ENCODE results near the gene PDE3A. TPM values are rescaled to one million over a fixed set of nuclear protein-coding genes. Genes with fewer than 3 reads are reported as not detected.

The PDE3A gene
- total RNA-seq, 1 donor from 2014 or later, result 9.9 TPM

DNA sequence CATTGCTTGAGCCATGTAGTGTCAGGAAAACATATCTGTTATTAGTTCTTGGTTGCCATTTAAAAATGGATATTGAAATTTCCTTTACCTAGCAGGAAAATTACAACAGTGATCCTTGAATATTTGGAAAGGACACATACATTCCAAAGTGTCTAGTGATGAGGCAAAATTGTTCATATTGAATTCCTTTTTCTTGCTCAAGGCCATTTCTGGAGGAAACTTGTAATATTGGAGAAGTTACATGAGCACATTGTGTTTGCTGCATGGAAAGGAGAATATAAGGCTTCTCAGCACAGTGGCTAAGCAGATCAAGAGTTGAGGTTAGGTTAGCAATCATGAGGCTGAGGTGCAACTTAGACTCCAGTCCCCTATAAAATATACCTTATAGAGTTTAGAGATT, 121.9 kb downstream of the PDE3A start:
- no peak for DNase-seq (ENCODE audit: extremely low read depth, low read depth, low spot score)

- DNase-seq (ENCODE audit: extremely low read depth, low read depth, low spot score), result no peak
Measured at GRCh38 chr12:20491290-20491689, 123.0 kb downstream of the PDE3A start.

DNA sequence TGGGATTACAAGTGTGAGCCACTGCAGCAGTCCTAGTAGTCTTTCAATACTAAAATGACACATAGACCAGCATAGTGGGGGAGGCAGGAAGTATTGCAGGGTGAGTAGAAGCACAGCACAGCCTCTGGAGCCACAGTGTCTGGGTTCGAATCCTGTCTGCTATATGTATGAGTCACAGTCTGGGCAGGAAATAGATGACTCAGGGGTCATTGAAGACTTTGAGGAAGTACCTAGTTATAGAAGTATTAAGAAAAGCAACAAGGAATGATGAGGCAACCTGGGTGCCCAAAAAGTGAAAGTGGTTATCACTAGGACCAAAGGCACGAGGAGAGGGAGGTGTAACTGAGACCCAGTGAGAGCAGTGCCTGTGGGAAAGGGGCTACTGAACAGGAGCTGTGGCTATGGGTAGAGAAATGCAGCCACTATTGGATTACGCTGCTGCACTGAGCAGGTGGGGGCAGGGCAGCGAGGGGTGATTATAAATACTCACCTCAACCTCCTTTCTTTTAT, 124.0 kb downstream of the PDE3A start:
- DNase-seq (ENCODE audit: extremely low read depth, low read depth, low spot score), result no peak

- no peak for DNase-seq (ENCODE audit: extremely low read depth, low read depth, low spot score)
Measured at GRCh38 chr12:20493934-20494333, 125.6 kb downstream of the PDE3A start.

DNA sequence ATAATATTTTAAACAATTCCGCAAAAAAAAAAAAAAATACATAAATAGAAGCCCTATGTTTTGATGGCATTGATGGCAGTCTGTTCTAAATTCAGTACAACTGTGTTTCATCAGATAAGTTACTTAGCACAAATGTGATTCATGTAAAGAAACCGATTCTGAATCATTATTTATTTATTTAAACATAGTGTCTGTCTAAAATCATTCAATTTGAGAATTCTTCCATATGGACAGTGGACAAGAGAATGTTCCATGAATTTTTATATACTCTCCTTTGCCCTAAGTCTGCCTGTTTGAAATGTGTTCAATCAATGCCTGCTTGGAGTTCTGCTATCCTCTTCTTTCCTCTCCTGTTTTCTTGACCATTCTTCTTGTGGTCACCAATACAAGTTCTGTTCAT, 126.5 kb downstream of the PDE3A start:
- DNase-seq (ENCODE audit: extremely low read depth, low read depth, low spot score), result no peak

DNA sequence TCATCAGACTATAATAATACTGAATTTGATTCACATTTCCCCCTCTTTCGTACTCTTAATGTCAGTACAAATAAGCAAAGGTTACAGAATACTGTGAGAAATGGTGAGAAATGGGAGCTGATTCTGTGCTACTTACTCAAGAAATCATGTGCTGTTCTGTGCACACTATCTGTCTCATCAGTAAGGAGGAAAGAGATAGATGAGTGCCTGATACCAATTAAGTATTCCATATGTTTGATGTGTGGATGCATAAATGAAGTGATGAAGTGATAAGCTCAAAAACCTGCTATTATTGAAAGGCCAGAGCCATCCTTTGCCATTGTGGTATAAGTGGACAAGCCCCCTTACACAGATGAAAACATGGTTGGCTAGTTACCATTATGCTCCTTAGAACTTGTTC, 127.7 kb downstream of the PDE3A start:
- DNase-seq (ENCODE audit: extremely low read depth, low read depth, low spot score), result no peak

- DNase-seq (ENCODE audit: extremely low read depth, low read depth, low spot score), result no peak
Measured at GRCh38 chr12:20497707-20498106, 129.4 kb downstream of the PDE3A start.

DNA sequence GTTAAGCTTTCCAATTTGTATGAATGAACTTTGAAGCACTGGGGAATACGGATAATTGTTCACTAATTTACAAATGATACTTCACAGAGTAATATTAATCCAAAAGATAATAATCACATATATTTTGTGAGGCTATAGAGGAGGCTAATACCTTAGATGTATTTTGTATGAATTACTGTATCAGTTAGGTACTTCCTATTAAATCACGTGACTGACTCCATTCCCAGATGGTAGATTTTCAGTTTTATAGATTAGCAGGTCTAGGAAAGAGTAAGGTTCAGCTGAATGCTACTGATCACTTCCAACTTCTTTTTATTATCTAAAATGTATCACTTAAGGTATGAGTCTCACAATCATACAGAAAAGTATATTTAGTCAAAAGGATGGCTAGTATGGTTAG, 133.6 kb downstream of the PDE3A start:
- DNase-seq (ENCODE audit: extremely low read depth, low read depth, low spot score), result no peak

- DNase-seq (ENCODE audit: extremely low read depth, low read depth, low spot score), result no peak
Measured at GRCh38 chr12:20503858-20504257, 135.5 kb downstream of the PDE3A start.

GRCh38 chr12:20505056-20505455, 136.7 kb downstream of the PDE3A start:
- no peak for DNase-seq (ENCODE audit: extremely low read depth, low read depth, low spot score)

- DNase-seq (ENCODE audit: extremely low read depth, low read depth, low spot score), result no peak
Measured at GRCh38 chr12:20507056-20507455, 138.7 kb downstream of the PDE3A start.

- DNase-seq (ENCODE audit: extremely low read depth, low read depth, low spot score), result no peak
Measured at GRCh38 chr12:20507711-20508110, 139.4 kb downstream of the PDE3A start.

DNA sequence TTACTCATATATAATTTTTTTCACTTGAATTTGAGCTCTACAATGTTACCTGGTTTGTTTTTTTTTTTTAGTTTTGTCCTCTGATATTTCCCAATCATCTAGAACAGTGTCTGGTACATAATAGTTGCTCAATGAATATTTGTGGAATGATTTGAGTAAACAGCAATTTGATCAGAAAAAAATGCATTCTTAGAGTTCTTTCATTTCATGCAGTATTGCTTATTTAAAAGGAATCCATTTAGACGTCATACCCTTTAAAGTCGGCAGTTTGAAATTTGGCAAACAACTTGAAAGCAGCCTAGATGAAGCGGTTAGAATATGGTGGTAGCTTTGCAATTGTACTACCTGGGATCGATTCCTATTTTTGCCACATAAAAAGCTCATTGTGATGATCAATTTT, 140.0 kb downstream of the PDE3A start:
- no peak for DNase-seq (ENCODE audit: extremely low read depth, low read depth, low spot score)

DNA sequence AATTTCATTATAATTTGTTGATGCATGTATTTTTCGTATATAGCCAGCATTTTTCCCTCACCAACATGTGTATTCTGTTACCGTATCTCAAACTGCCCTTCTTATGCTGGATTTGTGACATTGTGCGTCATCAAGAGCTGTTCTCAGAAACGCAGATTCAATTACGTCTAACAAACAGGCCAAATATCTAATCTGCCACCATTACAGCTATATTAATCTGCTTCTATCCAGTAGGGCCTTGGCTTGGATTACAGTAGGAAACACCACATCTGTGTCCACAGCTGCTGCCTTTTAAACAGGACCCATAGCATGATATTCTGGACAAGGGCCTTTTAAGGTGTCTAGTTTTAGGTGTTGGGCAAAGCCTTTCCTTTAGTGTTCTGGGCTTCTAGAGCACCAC, 140.6 kb downstream of the PDE3A start:
- no peak for DNase-seq (ENCODE audit: extremely low read depth, low read depth, low spot score)

GRCh38 chr12:20510811-20511210, 142.5 kb downstream of the PDE3A start:
- no peak for DNase-seq (ENCODE audit: extremely low read depth, low read depth, low spot score)

DNA sequence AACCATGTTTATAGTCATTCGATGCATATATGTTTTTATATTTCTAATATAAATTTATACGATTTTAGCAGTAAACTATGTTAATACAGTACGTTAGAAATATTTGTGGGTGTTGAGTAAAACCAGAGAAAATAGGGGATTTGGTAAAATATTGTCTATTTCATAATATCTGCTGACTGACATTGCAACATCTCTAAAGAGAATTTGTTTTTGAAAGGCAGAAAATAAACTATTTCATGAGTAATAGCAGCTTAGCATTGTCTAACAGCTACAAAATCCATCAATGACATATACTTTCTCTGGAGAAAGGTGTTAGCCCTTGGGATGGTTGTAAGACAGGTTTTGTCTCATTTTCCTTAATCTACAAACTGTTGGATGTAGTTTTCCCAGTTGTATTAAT, 144.9 kb downstream of the PDE3A start:
- DNase-seq (ENCODE audit: extremely low read depth, low read depth, low spot score), result no peak

DNA sequence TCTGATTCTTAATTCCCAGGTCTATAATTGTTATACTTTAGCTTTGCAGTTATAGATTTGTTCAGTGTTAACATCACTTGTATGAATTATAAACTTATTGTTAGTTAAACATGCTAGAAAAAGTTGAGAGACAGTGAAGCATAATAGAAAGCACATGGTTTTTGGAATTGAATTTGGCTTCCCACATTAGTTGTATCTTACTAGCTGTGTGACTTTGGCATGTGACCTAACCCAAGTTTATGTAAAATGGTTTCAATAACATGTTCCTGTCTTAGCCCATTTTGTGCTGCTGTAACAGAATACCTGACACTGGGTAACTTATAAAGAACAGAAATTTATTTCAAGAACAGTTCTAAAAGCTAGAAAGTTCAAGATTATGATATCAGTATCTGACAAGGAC, 146.3 kb downstream of the PDE3A start:
- DNase-seq (ENCODE audit: extremely low read depth, low read depth, low spot score), result no peak

DNA sequence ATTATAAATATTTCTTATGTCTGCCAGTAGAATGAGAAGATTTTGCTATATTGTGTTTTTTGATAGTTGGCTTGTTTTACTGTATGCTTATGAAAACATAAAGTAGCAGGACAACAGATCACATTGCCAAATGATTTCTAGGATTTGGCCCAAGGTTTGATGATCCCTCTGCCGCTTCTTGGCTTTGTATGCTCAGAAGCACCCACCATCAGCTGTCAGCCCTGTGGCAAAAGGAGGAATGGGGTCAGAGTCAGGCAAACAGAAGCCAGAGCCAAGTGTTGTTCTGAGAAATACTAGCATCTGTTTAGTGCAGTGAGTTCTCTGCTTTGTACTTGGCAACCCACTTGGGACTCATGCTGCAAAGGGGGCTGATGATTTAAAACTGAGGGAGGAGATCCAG, 152.2 kb downstream of the PDE3A start:
- DNase-seq (ENCODE audit: extremely low read depth, low read depth, low spot score), result no peak

GRCh38 chr12:20523658-20524057, 155.3 kb downstream of the PDE3A start:
- no peak for DNase-seq (ENCODE audit: extremely low read depth, low read depth, low spot score)

DNA sequence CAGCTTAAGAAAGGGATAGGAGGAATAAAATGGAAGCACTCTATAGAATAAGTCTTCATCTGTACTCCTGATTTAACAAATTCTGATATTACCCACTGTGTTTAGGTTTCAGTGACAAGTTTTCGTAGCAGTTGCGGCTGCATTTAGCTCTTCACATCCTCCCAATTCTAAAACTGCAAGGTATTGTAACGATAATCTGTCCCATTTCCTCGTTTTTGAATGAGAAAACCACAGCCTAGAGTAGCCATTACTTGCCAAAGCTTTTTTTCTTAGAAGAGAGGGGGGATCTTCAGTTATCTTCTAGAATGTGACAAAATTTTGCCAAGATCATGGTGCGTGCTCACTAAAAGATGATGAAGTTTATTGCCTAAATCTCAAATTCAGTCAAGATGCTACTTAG, 155.8 kb downstream of the PDE3A start:
- DNase-seq (ENCODE audit: extremely low read depth, low read depth, low spot score), result no peak

DNA sequence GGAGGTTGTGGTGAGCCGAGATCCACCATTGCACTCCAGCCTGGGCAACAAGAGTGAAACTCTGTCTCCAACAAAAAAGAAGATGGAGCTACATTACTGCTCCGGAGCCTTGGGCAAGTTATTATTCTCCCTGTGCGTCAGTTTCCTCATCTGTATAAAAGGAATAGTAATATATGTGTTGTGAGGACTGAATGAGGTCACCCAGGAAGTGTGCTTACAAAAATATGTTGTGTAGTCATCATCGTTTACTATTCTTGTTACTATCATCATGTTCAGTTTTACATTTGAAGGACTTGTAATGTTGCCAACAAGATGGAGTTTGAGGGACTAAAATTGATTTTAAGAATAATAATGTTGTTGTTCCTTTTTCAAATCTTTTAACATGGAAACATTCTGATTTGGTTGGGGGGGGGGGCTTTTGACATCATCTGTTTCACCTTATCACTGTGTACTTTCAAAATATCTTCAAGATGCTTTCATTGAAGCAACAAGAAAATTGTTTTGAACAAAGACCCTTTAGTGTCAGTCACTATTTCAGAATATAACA, 156.8 kb downstream of the PDE3A start:
- DNase-seq (ENCODE audit: extremely low read depth, low read depth, low spot score), result peak; percentile 9

- no peak for DNase-seq (ENCODE audit: extremely low read depth, low read depth, low spot score)
Measured at GRCh38 chr12:20527417-20528163, 159.3 kb downstream of the PDE3A start.

GRCh38 chr12:20528208-20528607, 159.9 kb downstream of the PDE3A start:
- DNase-seq (ENCODE audit: extremely low read depth, low read depth, low spot score), result no peak
